ENCODE results near the gene XAF1. TPM values are rescaled to one million over a fixed set of nuclear protein-coding genes. Genes with fewer than 3 reads are reported as not detected.

XAF1 gene
- total RNA-seq, 6 donors from 2014 or later = 24.3 to 245 (median 75.2) TPM

GRCh38 chr17:6749519-6749918 is 6.3 kb upstream of the XAF1 start:
- 78 to 84% methylated on average over 6 of the region's 6 CpGs for WGBS, 2 donors
- Histone ChIP-seq H3K27ac (no peak overlapping the region), H3K36me3 (no peaks in the 10 kb centered on the region), H3K27me3 (no peaks in the 10 kb centered on the region), H3K9me3 (no peaks in the 10 kb centered on the region), H3K4me3 (no peak overlapping the region), H3K4me1 (peaks cover 23 to 27% (median 24%) of the 10 kb centered on the region in 4 donors)
- TF ChIP-seq POLR2A (IDR thresholded peaks at IDR 0.05) (no peak), POLR2AphosphoS5 (IDR thresholded peaks at IDR 0.05) (no peak), EP300 (IDR thresholded peaks at IDR 0.05) (no peak), CTCF (IDR thresholded peaks at IDR 0.05) (no peak)
- DNase-seq = no peak
- ATAC-seq (ENCODE audit: low FRiP score in 2 of 2) = no peak

GRCh38 chr17:6752068-6752909 is 3.6 kb upstream of the XAF1 start:
- H3K27ac ChIP-seq = peak overlapping the region; percentile 77 to 91 (median 82)
- no peaks in the 10 kb centered on the region for H3K36me3 ChIP-seq
- peak; percentile 70 to 92 for ATAC-seq (ENCODE audit: low FRiP score in 2 of 2)
- DNase-seq = peak in 1 of 2 donors; percentile 51
- H3K4me3 ChIP-seq = peak overlapping the region in 1 of 4 donors; percentile 2
- TF ChIP-seq POLR2AphosphoS5 (IDR thresholded peaks at IDR 0.05) (peak; percentile 24 to 70), EP300 (IDR thresholded peaks at IDR 0.05) (no peak), POLR2A (IDR thresholded peaks at IDR 0.05) (peak in 1 of 4 donors; percentile 16)
- peaks cover 36 to 43% (median 37%) of the 10 kb centered on the region in 4 donors for H3K4me1 ChIP-seq
- 31 to 32% methylated on average over 7 of the region's 7 CpGs for WGBS, 2 donors
- no peaks in the 10 kb centered on the region for H3K9me3 ChIP-seq
- no peaks in the 10 kb centered on the region for H3K27me3 ChIP-seq

- Histone ChIP-seq H3K36me3 (peaks cover 0 to under 1% (median 0%) of the 10 kb centered on the region in 4 donors), H3K27ac (peak overlapping the region; percentile 77 to 91 (median 82)), H3K9me3 (no peaks in the 10 kb centered on the region), H3K4me1 (peaks cover 42 to 48% (median 44%) of the 10 kb centered on the region in 4 donors), H3K27me3 (no peaks in the 10 kb centered on the region), H3K4me3 (peak overlapping the region in 1 of 4 donors; percentile 2)
- 15 to 17% methylated on average over 8 to 9 of the region's 9 CpGs for WGBS, 2 donors
- DNase-seq (peak in 1 of 2 donors; percentile 43), ATAC-seq (ENCODE audit: low FRiP score in 2 of 2) (peak; percentile 60 to 65)
- TF ChIP-seq CTCF (IDR thresholded peaks at IDR 0.05) (no peak), POLR2A (IDR thresholded peaks at IDR 0.05) (no peak), POLR2AphosphoS5 (IDR thresholded peaks at IDR 0.05) (peak in 1 of 2 donors; percentile 11), EP300 (IDR thresholded peaks at IDR 0.05) (no peak)
Measured at GRCh38 chr17:6753006-6753445, 2.8 kb upstream of the XAF1 start.

DNA sequence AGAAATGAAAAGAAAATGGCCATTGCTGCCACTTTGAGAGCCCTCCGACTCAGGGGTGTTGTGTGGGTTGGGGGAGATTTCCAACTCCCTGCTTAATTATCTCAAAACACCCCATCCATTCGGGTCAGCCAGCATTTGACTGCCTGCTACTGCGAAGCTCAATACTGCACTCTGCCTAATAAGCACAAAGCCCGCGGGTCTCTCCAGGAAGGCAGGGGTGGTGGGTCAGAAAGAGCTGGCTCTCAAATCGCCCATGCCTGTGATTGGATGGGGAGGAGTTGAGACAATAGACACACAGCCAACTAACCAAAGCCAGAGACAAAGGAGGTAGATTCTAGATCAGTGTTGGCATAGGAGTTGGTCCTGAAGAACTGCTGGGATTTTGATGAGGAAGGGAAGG is 2.3 kb upstream of the XAF1 start:
- TF ChIP-seq POLR2AphosphoS5 (IDR thresholded peaks at IDR 0.05) = no peak
- TF ChIP-seq POLR2A (IDR thresholded peaks at IDR 0.05) = no peak
- no peak for TF ChIP-seq EP300 (IDR thresholded peaks at IDR 0.05)
- TF ChIP-seq CTCF (IDR thresholded peaks at IDR 0.05) = no peak
- Histone ChIP-seq H3K9me3 (no peaks in the 10 kb centered on the region), H3K4me1 (peaks cover 46 to 52% (median 48%) of the 10 kb centered on the region in 4 donors), H3K27me3 (no peaks in the 10 kb centered on the region), H3K36me3 (peaks cover 0 to 5% (median under 1%) of the 10 kb centered on the region in 4 donors), H3K27ac (peak overlapping the region; percentile 77 to 91 (median 82)), H3K4me3 (no peak overlapping the region)
- DNase-seq = no peak
- WGBS, 2 donors = 61 to 68% methylated on average over 6 of the region's 6 CpGs
- ATAC-seq (ENCODE audit: low FRiP score in 2 of 2) = no peak

DNA sequence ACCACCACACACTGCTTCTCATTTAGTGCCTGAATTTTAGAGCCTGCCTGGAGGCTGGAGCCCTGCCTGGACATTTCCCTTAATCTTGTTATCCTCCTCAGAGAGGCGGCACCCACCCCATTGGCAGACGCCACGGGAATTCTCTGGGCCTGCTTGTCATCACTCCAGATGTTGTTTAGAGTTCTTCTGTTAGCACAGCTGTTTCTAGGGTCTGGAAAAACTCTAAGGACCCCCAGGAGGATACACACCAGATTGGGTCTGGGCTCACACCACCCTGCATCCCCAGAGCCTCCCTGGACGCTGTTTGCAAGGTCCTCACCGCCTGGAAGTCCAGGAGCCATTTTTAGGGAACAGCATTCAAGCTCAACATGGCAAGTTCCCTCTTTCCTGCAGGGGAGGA is 565 bp upstream of the XAF1 start:
- Histone ChIP-seq H3K27ac (peak overlapping the region; percentile 84 to 91 (median 90)), H3K4me1 (peaks cover 46 to 52% (median 48%) of the 10 kb centered on the region in 4 donors), H3K4me3 (peak overlapping the region; percentile 54 to 69 (median 63)), H3K36me3 (peaks cover 0 to 23% (median 13%) of the 10 kb centered on the region in 4 donors), H3K9me3 (no peaks in the 10 kb centered on the region), H3K27me3 (no peaks in the 10 kb centered on the region)
- ATAC-seq (ENCODE audit: low FRiP score in 2 of 2) (peak in 1 of 2 donors; percentile 11), DNase-seq (no peak)
- TF ChIP-seq POLR2AphosphoS5 (IDR thresholded peaks at IDR 0.05) (no peak), CTCF (IDR thresholded peaks at IDR 0.05) (no peak), POLR2A (IDR thresholded peaks at IDR 0.05) (no peak), EP300 (IDR thresholded peaks at IDR 0.05) (no peak)
- WGBS, 2 donors = 60 to 76% methylated on average over 3 to 5 of the region's 5 CpGs
